Measurements from ENCODE around the gene ERMAP. TPM values are rescaled to one million over a fixed set of nuclear protein-coding genes. Genes with fewer than 3 reads are reported as not detected.
A peak's percentile ranks its signal among the peaks of the same experiment; 100 is the strongest.

The ERMAP gene
- total and polyA plus RNA-seq, 10 of the 15 experiments (the other 5 are each of a cell fraction or from before 2014, with no cell fraction given), result 1.4 to 6.8 (median 4.1) TPM

DNA sequence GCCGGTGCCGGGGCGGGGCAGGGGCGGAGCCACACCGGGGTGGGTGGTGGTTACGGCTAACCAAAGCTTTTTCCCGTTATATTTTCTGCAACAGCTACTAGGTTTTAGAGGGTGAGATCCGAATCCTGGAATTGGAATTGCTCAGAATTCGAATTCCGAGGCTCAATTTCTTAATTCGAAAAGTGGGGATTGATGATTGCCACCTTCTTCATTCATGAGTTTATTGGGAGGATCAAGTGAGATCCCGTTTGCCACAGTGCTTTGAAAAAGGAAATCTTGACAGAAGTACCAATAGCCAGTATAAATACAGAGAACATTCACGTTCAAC, 482 bp downstream of the ERMAP start:
- Histone ChIP-seq H3K9ac (ENCODE audit: control insufficient read depth, insufficient read depth, low read length) (peak overlapping the region; percentile 39; the same call in 1 of the 2 replicates), H3K9me3 (replicated peaks; ENCODE audit: control insufficient read depth, insufficient read depth, low read length) (no peaks in the 10 kb centered on the region), H2AFZ (ENCODE audit: control insufficient read depth, low read depth, low read length) (peak overlapping the region; percentile 79), H3K4me3 (peak overlapping the region; percentile 80), H3K4me2 (ENCODE audit: control insufficient read depth, insufficient read depth) (peak overlapping the region; percentile 70), H3K27me3 (replicated peaks in 1 of 2; ENCODE audit: control insufficient read depth in 2 of 2, insufficient read depth in 2 of 2, low read length in 1 of 2) (no peaks in the 10 kb centered on the region), H3K79me2 (ENCODE audit: control insufficient read depth, insufficient read depth, low read length) (peaks cover 2% of the 10 kb centered on the region; the same call in 1 of the 2 replicates), H3K4me1 (ENCODE audit: control insufficient read depth, insufficient read depth, low read length) (peaks cover 4% of the 10 kb centered on the region; the same call in 1 of the 2 replicates), H3K27ac (ENCODE audit: control insufficient read depth, insufficient read depth) (no peak overlapping the region), H3K36me3 (ENCODE audit: control insufficient read depth in 2 of 2, insufficient read depth in 2 of 2, low read length in 1 of 2) (no peaks in the 10 kb centered on the region), H4K20me1 (ENCODE audit: control insufficient read depth, insufficient read depth) (no peaks in the 10 kb centered on the region)
- DNase-seq (ENCODE audit: low read depth, low spot score), result no peak
- CTCF ChIA-PET, result interaction anchor here (1.1 to 2.9 kb wide), 6 partner anchors 9 to 106 kb away, joined by 3 to 16 read pairs (median 5); partner anchors contain the start of gene ZNF691
- TF ChIP-seq SKIL (IDR thresholded peaks at IDR 0.05; ENCODE audit: low read depth, poor library complexity, severe bottlenecking) (no peak), CEBPB (IDR thresholded peaks at IDR 0.05; ENCODE audit: borderline replicate concordance in 1 of 2, low read depth in 2 of 2, low read length in 2 of 2) (no peak), ZNF687 (IDR thresholded peaks at IDR 0.05) (no peak), NFYB (IDR thresholded peaks at IDR 0.05; ENCODE audit: insufficient read depth, low read depth, low read length) (no peak), NFIC (IDR thresholded peaks at IDR 0.05; ENCODE audit: low read depth, low read length) (no peak), CBX5 (IDR thresholded peaks at IDR 0.05; ENCODE audit: low read depth) (no peak), PML (IDR thresholded peaks at IDR 0.05; ENCODE audit: low read length) (0 out of 2 replicates have a peak, but pooled peaks have one; percentile 7)
- TF ChIP-seq, protein P1, sequence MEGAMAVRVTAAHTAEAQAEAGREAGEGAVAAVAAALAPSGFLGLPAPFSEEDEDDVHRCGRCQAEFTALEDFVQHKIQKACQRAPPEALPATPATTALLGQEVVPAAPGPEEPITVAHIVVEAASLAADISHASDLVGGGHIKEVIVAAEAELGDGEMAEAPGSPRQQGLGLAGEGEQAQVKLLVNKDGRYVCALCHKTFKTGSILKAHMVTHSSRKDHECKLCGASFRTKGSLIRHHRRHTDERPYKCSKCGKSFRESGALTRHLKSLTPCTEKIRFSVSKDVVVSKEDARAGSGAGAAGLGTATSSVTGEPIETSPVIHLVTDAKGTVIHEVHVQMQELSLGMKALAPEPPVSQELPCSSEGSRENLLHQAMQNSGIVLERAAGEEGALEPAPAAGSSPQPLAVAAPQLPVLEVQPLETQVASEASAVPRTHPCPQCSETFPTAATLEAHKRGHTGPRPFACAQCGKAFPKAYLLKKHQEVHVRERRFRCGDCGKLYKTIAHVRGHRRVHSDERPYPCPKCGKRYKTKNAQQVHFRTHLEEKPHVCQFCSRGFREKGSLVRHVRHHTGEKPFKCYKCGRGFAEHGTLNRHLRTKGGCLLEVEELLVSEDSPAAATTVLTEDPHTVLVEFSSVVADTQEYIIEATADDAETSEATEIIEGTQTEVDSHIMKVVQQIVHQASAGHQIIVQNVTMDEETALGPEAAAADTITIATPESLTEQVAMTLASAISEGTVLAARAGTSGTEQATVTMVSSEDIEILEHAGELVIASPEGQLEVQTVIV (IDR thresholded peaks at IDR 0.05; ENCODE audit: borderline replicate concordance, partially characterized antibody), result no peak
- TF ChIP-seq, protein P2, sequence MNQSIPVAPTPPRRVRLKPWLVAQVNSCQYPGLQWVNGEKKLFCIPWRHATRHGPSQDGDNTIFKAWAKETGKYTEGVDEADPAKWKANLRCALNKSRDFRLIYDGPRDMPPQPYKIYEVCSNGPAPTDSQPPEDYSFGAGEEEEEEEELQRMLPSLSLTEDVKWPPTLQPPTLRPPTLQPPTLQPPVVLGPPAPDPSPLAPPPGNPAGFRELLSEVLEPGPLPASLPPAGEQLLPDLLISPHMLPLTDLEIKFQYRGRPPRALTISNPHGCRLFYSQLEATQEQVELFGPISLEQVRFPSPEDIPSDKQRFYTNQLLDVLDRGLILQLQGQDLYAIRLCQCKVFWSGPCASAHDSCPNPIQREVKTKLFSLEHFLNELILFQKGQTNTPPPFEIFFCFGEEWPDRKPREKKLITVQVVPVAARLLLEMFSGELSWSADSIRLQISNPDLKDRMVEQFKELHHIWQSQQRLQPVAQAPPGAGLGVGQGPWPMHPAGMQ (IDR thresholded peaks at IDR 0.05; ENCODE audit: borderline replicate concordance), result no peak
- no peak for ATAC-seq
- under 1% methylated on average over 8 of the region's 13 CpGs for WGBS (ENCODE audit: insufficient coverage, insufficient replicate concordance, low lambda C conversion rate, missing lambda C conversion rate)
- in situ Hi-C loops (cut with MboI) (no loop called here), intact Hi-C loops (cut with micrococcal nuclease; ENCODE audit: unreplicated experiment) (loop anchor here (2.0 kb wide), 1 partner anchor 51 kb away; the partner anchor contains the start of genes C1orf50 and P3H1)
- RAD21 ChIA-PET (ENCODE audit: unreplicated experiment), result interaction anchor here (0.7 to 2.9 kb wide), 8 partner anchors 9 to 256 kb away, joined by 3 to 20 read pairs (median 6); partner anchors contain the start of genes C1orf50, P3H1 and ZNF691
- SMC1A ChIA-PET (ENCODE audit: uncharacterized antibody, unreplicated experiment), result interaction anchor here (0.7 to 3.0 kb wide), 9 partner anchors 9 to 1158 kb away, joined by 3 to 27 read pairs (median 3); partner anchors contain the start of genes YBX1 and ZNF691
- BruUV-seq (replicated peaks), result no TSS peak
- POLR2A ChIA-PET, result interaction anchor here (0.5 to 2.9 kb wide), 5 partner anchors 27 to 1029 kb away, joined by 3 to 15 read pairs (median 3); partner anchors contain the start of genes YBX1 and ZNF691
- FAIRE-seq, result no peak
